Nephron (organoid): ENCODE measurements around the gene SCN3A.

Source experiments
- H3K27ac Mint-ChIP-seq, 3 experiments: 2 replicates each; pipeline ENCODE4 v1.8.0; 2020; ENCODE audit warnings: mixed read lengths in 3 of 3, mild to moderate bottlenecking in 2 of 3, moderate library complexity in 1 of 3
- H3K27me3 Mint-ChIP-seq: 2 replicates; pipeline ENCODE4 v1.8.0; 2021; ENCODE audit warnings: low read depth, mild to moderate bottlenecking, moderate library complexity, mixed read lengths
- H3K36me3 Mint-ChIP-seq: 2 replicates; pipeline ENCODE4 v1.8.0; 2020; ENCODE audit warnings: low read depth, mixed read lengths
- H3K4me1 Mint-ChIP-seq: 2 replicates; pipeline ENCODE4 v1.8.0; 2020; ENCODE audit warnings: mixed read lengths
- H3K4me3 Mint-ChIP-seq, 3 experiments: 2 replicates each; pipeline ENCODE4 v1.8.0; 2020; ENCODE audit warnings: mild to moderate bottlenecking in 3 of 3, mixed read lengths in 3 of 3, moderate library complexity in 2 of 3
- H3K9me3 Mint-ChIP-seq: 2 replicates; pipeline ENCODE4 v1.8.0; 2020; ENCODE audit warnings: mixed read lengths
- TF ChIP-seq, protein P1 (sequence below), 3 experiments: fragments of 200-600 bp; sonication (generic); IDR thresholded peaks; one replicate each; pipeline ENCODE4 v1.5.0; 2021; ENCODE audit warnings: antibody characterized with exemption in 3 of 3; ENCODE audit not compliant: unreplicated experiment in 3 of 3

SCN3A gene

DNA sequence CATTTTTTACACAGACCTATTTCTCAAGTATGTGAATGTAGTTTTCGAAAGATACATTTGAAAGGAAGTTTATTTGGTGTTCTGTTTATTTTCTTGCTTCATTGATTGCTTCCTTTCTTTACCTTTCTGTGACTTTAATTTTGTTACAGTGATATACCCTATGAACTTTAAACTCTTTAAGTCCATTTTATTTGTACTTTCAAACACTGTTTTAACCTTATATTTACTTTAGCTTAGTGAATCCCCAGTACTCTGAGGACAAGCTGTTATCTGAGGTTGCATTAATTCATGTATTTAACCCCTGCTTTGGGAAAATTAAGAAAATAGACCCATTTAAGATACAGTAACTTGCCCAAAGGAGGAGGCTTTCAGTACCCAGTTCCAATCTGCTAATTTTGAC, 93.5 kb downstream of the SCN3A start:
- H3K4me3 Mint-ChIP-seq, result no peak overlapping the region
- no peaks in the 10 kb centered on the region for H3K9me3 Mint-ChIP-seq
- H3K36me3 Mint-ChIP-seq, result no peaks in the 10 kb centered on the region
- TF ChIP-seq, protein P1, sequence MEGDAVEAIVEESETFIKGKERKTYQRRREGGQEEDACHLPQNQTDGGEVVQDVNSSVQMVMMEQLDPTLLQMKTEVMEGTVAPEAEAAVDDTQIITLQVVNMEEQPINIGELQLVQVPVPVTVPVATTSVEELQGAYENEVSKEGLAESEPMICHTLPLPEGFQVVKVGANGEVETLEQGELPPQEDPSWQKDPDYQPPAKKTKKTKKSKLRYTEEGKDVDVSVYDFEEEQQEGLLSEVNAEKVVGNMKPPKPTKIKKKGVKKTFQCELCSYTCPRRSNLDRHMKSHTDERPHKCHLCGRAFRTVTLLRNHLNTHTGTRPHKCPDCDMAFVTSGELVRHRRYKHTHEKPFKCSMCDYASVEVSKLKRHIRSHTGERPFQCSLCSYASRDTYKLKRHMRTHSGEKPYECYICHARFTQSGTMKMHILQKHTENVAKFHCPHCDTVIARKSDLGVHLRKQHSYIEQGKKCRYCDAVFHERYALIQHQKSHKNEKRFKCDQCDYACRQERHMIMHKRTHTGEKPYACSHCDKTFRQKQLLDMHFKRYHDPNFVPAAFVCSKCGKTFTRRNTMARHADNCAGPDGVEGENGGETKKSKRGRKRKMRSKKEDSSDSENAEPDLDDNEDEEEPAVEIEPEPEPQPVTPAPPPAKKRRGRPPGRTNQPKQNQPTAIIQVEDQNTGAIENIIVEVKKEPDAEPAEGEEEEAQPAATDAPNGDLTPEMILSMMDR (IDR thresholded peaks at IDR 0.05; ENCODE audit: unreplicated experiment in 3 of 3), result no peak
- peaks cover 5% of the 10 kb centered on the region for H3K4me1 Mint-ChIP-seq
- H3K27me3 Mint-ChIP-seq, result no peaks in the 10 kb centered on the region
- no peak overlapping the region for H3K27ac Mint-ChIP-seq

DNA sequence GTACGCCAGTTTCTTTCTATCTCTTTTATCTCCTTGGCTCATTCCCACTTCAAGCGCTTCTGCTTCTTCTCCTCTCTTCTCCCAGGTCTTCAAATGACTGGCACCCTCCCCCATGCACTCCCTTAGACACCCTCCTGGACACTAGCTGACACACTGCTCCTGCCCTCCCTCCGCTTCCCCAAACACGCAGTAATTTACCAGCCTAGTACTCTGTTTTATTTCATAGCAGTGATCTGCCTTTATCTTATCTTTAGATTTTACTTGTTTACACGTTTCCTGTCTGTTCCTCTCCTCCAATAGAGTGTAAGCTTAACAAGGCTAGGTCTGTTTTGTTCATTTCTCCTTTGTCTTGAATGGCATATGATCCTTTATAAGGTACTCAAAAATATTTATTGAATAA, 93.9 kb downstream of the SCN3A start:
- no peak overlapping the region for H3K27ac Mint-ChIP-seq
- H3K4me1 Mint-ChIP-seq, result peaks cover 5% of the 10 kb centered on the region
- TF ChIP-seq, protein P1 (IDR thresholded peaks at IDR 0.05; ENCODE audit: unreplicated experiment in 3 of 3), result no peak
- no peaks in the 10 kb centered on the region for H3K27me3 Mint-ChIP-seq
- no peaks in the 10 kb centered on the region for H3K9me3 Mint-ChIP-seq
- no peak overlapping the region for H3K4me3 Mint-ChIP-seq
- no peaks in the 10 kb centered on the region for H3K36me3 Mint-ChIP-seq

DNA sequence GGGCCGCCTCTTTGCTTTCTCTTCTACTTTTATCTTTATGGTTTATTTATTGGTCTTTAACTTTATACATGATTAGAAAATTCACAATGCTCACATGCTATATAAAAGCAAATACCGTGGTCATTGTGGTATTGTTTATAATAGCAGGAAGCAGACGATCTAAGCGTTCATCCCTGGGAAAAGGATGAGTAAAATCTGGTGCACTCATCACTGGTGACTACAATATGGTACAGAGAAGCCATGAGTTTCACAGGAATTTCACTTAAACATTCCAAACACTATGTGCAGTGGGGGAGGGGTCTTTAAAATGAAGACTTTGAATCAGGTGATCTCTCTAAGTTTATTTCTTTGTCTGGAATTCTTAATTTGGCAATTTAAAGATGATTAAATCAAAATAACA, 97.9 kb downstream of the SCN3A start:
- Mint-ChIP-seq H3K36me3 (no peaks in the 10 kb centered on the region), H3K9me3 (no peaks in the 10 kb centered on the region), H3K27me3 (no peaks in the 10 kb centered on the region), H3K4me1 (no peaks in the 10 kb centered on the region), H3K4me3 (no peak overlapping the region), H3K27ac (no peak overlapping the region)
- TF ChIP-seq, protein P1 (IDR thresholded peaks at IDR 0.05; ENCODE audit: unreplicated experiment in 3 of 3), result no peak

DNA sequence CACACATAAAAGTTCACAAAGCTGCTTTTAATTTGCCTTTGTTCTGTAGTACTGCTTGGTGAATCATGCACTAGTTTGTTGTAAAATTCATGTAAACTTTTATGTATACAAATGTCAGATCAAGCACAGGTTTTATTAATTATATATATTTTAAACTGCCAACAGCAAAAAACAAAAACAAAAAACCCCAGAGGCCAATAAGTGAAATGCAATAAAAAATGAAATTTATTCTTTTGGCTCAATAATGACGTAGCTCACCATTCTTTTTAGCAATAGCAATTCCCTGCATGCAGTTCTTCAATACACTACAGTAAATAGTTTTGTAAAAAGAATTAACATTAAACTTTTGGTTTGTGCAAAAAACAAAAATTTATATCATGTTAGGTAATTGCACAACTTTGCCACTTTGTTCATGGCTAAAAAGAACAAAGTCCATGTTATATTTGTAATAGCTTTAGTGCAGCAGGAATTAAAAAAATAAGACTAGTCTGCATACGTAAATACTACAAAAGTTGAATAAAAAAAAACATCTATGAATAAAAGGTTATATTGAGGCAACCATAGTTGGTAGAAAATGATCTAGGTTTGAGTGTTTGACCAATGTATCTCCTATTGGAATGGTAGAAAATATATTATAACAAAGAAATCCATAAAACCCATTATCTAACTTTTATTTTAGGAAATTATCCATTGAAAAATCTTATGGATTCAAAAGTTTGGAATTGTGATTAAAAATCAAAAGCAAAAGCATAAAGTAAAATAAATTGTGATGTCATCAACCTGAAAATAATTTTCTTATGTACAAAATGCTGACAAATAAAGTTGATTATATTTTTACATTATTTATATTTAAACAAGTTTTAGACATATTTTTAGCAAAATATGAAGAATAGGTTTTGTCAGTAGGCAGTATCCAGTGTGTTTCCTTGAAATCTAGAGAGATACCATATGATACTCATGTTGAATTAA, 115.6 kb downstream of the SCN3A start:
- TF ChIP-seq, protein P1 (IDR thresholded peaks at IDR 0.05; ENCODE audit: unreplicated experiment in 3 of 3), result no peak
- Mint-ChIP-seq H3K27me3 (no peaks in the 10 kb centered on the region), H3K4me1 (no peaks in the 10 kb centered on the region), H3K36me3 (no peaks in the 10 kb centered on the region), H3K9me3 (peaks cover 5% of the 10 kb centered on the region), H3K27ac (no peak overlapping the region), H3K4me3 (no peak overlapping the region)

DNA sequence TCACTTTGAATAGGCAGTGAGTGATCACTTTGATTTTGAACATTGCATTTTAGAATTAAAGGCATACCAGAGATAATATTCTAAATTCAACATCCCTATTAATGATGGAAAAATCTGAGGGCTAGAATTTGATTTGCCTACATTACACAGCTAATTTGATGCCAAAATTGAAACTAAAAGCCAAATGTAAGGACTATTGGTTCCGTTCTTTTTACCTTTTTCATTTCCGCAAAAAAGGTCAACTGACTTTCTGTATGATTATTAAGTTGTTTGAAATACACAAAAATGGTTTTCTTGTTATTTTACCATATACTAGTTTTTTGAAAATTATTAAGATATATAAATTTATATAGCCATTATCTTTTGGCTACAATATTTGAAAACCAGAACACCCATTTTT, 117.5 kb downstream of the SCN3A start:
- H3K27me3 Mint-ChIP-seq, result no peaks in the 10 kb centered on the region
- no peak overlapping the region for H3K27ac Mint-ChIP-seq
- TF ChIP-seq, protein P1 (IDR thresholded peaks at IDR 0.05; ENCODE audit: unreplicated experiment in 3 of 3), result no peak

DNA sequence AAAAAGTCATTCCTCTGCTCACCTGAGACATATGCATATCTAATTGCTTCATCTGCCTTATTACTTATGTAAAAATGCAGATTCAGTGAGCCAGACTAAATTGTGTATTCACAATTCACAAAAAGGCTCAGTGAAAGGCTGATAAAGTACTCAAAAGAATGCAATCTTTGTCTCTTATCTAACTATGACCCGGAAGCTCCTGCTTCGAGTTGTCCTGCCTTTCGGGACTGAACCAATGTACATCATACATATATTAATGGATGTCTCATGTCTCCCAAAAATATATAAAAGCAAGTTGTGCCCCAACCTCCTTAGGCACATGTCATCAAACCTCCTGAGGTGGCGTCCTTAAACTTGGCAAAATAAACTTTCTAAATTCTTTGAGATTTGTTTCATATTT, 120.5 kb downstream of the SCN3A start:
- Mint-ChIP-seq H3K4me3 (no peak overlapping the region), H3K27me3 (no peaks in the 10 kb centered on the region), H3K9me3 (peaks cover 13% of the 10 kb centered on the region), H3K27ac (no peak overlapping the region), H3K4me1 (no peaks in the 10 kb centered on the region), H3K36me3 (no peaks in the 10 kb centered on the region)
- TF ChIP-seq, protein P1 (IDR thresholded peaks at IDR 0.05; ENCODE audit: unreplicated experiment in 3 of 3), result no peak

More for the DNA sequence above, 117.5 kb downstream of the SCN3A start:
- Mint-ChIP-seq H3K36me3 (no peaks in the 10 kb centered on the region), H3K4me1 (no peaks in the 10 kb centered on the region), H3K9me3 (peaks cover 13% of the 10 kb centered on the region), H3K4me3 (no peak overlapping the region)
